CD14-positive monocyte (primary cell): ENCODE results near the gene VPS16. TPM values are rescaled to one million over a fixed set of nuclear protein-coding genes. Genes with fewer than 3 reads are reported as not detected.

Source experiments
- DNase-seq, 3 donors: peaks; one replicate each; pipeline ENCODE4 v3.0.0-alpha.2; 2011 to 2022
- H2AFZ ChIP-seq: 2 replicates; pipeline ENCODE4 v1.6.0; 2012; ENCODE audit warnings: mild to moderate bottlenecking, low read depth, low read length, inconsistent platforms; ENCODE audit not compliant: insufficient read depth, poor library complexity, severe bottlenecking
- H3K27ac ChIP-seq, 2 donors: 1 replicate in 1 of 2; 2 replicates in 1 of 2; pipeline ENCODE4 v1.5.1; 2012 to 2013; ENCODE audit warnings: low read length in 2 of 2, control low read depth in 1 of 2, inconsistent platforms in 1 of 2, low read depth in 1 of 2, mild to moderate bottlenecking in 1 of 2
- H3K27me3 ChIP-seq, 2 donors: one replicate each; pipeline versions ENCODE4 v1.6.0 to v1.6.1; 2011 to 2013; ENCODE audit warnings: low read length in 2 of 2; ENCODE audit not compliant: control insufficient read depth in 2 of 2, insufficient read depth in 2 of 2
- H3K36me3 ChIP-seq, 2 donors: replicated peaks in 1 of 2; 1 replicate in 1 of 2; 2 replicates in 1 of 2; pipeline versions ENCODE4 v1.5.1 to v1.6.1; 2012 to 2013; ENCODE audit warnings: low read length in 2 of 2, control low read depth in 1 of 2, inconsistent platforms in 1 of 2, mild to moderate bottlenecking in 1 of 2; ENCODE audit not compliant: insufficient read depth in 2 of 2, control insufficient read depth in 1 of 2
- H3K4me1 ChIP-seq, 2 donors: 1 replicate in 1 of 2; 2 replicates in 1 of 2; pipeline versions ENCODE4 v1.5.1 to v1.6.1; 2012 to 2013; ENCODE audit warnings: low read length in 2 of 2, control low read depth in 1 of 2, inconsistent platforms in 1 of 2, mild to moderate bottlenecking in 1 of 2, moderate library complexity in 1 of 2; ENCODE audit not compliant: insufficient read depth in 2 of 2, control insufficient read depth in 1 of 2
- H3K4me2 ChIP-seq: replicated peaks from 2 replicates; pipeline ENCODE3; 2012; ENCODE audit warnings: low read length, moderate library complexity, mild to moderate bottlenecking; ENCODE audit not compliant: poor library complexity, severe bottlenecking; ENCODE audit errors: extremely low read depth
- H3K4me3 ChIP-seq, 3 experiments: fragments of 200-600 bp in 1 of 3; sonication (generic) in 1 of 3; replicated peaks in 1 of 3; 1 replicate in 2 of 3; 2 replicates in 1 of 3; pipeline ENCODE4 v1.5.1; 2011 to 2013; ENCODE audit warnings: low read length in 3 of 3, mild to moderate bottlenecking in 3 of 3, control low read depth in 2 of 3, low read depth in 2 of 3, inconsistent platforms in 1 of 3, moderate library complexity in 1 of 3
- H3K79me2 ChIP-seq: 2 replicates; pipeline ENCODE4 v1.6.0; 2012; ENCODE audit warnings: mild to moderate bottlenecking, control low read depth, inconsistent platforms, low read length, moderate library complexity; ENCODE audit not compliant: insufficient read depth
- H3K9ac ChIP-seq: 2 replicates; pipeline ENCODE4 v1.6.0; 2017; ENCODE audit warnings: low read length, mild to moderate bottlenecking; ENCODE audit not compliant: insufficient read depth, poor library complexity, severe bottlenecking
- H3K9me3 ChIP-seq, 2 donors: replicated peaks in 1 of 2; 1 replicate in 1 of 2; 2 replicates in 1 of 2; pipeline versions ENCODE4 v1.5.1 to v1.6.1; 2012 to 2013; ENCODE audit warnings: low read length in 2 of 2, control low read depth in 1 of 2; ENCODE audit not compliant: control insufficient read depth in 1 of 2, insufficient read depth in 1 of 2
- H4K20me1 ChIP-seq: 2 replicates; pipeline ENCODE4 v1.6.0; 2012; ENCODE audit warnings: mild to moderate bottlenecking, low read length, control low read depth, moderate library complexity; ENCODE audit not compliant: insufficient read depth
- H3K27ac Mint-ChIP-seq, 7 donors: one replicate each; pipeline ENCODE4 v1.8.0; 2020; ENCODE audit warnings: mild to moderate bottlenecking in 7 of 7, mixed read lengths in 7 of 7, moderate library complexity in 6 of 7, inconsistent platforms in 2 of 7
- H3K27me3 Mint-ChIP-seq, 3 donors: one replicate each; pipeline ENCODE4 v1.8.0; 2021 to 2022; ENCODE audit warnings: low read depth in 3 of 3, mild to moderate bottlenecking in 3 of 3, mixed read lengths in 3 of 3, moderate library complexity in 3 of 3, inconsistent platforms in 1 of 3
- H3K36me3 Mint-ChIP-seq, 2 donors: one replicate each; pipeline ENCODE4 v1.8.0; 2020; ENCODE audit warnings: mixed read lengths in 2 of 2, inconsistent platforms in 1 of 2, mild to moderate bottlenecking in 1 of 2
- H3K4me1 Mint-ChIP-seq: one replicate; pipeline ENCODE4 v1.8.0; 2020; ENCODE audit warnings: mild to moderate bottlenecking, mixed read lengths
- H3K4me3 Mint-ChIP-seq, 2 donors: one replicate each; pipeline ENCODE4 v1.8.0; 2020; ENCODE audit warnings: mild to moderate bottlenecking in 2 of 2, mixed read lengths in 2 of 2, moderate library complexity in 1 of 2
- H3K9me3 Mint-ChIP-seq, 7 donors: one replicate each; pipeline ENCODE4 v1.8.0; 2020 to 2022; ENCODE audit warnings: mixed read lengths in 7 of 7, mild to moderate bottlenecking in 6 of 7, moderate library complexity in 6 of 7, inconsistent platforms in 2 of 7
- CTCF ChIP-seq: fragments of 200-600 bp; IDR thresholded peaks from one replicate; pipeline ENCODE4 v1.8.0; 2022; ENCODE audit warnings: antibody characterized with exemption, mild to moderate bottlenecking
- WGBS: methylation state at CpG from one replicate; pipeline ENCODE4 v1.1.5; 2013; ENCODE audit warnings: missing lambda C conversion rate; ENCODE audit not compliant: insufficient coverage; 5-methylcytosine and 5-hydroxymethylcytosine counted together
- intact Hi-C, 2 donors: fragments of 100-400 bp; cut with micrococcal nuclease; formaldehyde crosslinking; loops; one replicate each; pipeline versions ENCODE4 v1.15.0 to v1.15.1; 2023
- polyA plus RNA-seq, 3 donors: library from polyadenylated mRNA; depleted of rRNA in 1 of 3; unstranded in 2 of 3; stranded (reverse) in 1 of 3; fragments of 300-500 nt in 2 of 3; fragments of >200 nt in 1 of 3; fragmentation: Illumina TruSeq in 2 of 3; gene quantifications; 1 replicate in 2 of 3; 2 replicates in 1 of 3; pipeline ENCODE4 v1.2.3, GENCODE V29; 2012 to 2021

The VPS16 gene
- polyA plus RNA-seq, 3 donors = 33.3 to 87.0 (median 34.5) TPM

DNA sequence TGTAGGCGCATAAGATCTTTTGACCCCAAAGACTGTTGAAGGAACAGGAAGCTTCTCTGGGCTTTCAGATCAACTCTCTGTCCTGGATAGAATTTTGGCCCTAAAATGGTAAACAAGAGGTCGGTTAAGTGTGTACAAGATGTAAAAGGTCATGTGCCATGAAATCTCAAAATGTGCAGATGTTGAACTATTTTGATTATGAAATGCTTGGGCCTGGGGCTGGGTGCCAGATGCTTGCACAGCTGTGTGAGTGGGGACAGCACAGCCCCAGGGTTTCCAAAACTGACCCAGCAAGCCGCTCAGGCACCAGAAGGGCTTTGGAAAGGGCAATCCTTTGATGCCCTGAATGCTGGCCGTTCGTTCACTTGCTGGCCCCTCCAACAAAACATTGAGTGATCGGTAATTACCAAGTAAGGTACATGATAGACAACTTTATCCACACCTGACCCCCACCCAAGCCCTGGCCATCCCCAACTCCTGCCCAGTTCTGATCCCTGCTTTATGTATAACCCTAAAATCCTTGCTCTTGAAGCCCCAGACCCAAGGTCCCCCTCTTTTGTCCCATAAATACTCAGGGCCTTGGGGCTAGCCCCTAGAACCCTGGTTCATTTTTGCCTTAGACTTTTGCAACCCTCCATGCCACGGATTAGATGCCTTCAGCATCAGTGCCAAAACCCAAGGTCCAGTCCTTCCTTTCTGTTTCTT lies 22.5 kb upstream of the VPS16 start:
- no peak for TF ChIP-seq CTCF
- peaks cover 18 to 33% of the 10 kb centered on the region in 2 donors for H3K27me3 ChIP-seq

GRCh38 chr20:2820084-2820895 lies 20.3 kb upstream of the VPS16 start:
- Histone ChIP-seq H3K4me3 (no peak overlapping the region), H3K9me3 (no peaks in the 10 kb centered on the region), H3K4me2 (no peak overlapping the region), H3K4me1 (no peaks in the 10 kb centered on the region), H4K20me1 (no peaks in the 10 kb centered on the region), H3K27me3 (peaks cover 18 to 33% of the 10 kb centered on the region in 2 donors), H2AFZ (no peak overlapping the region), H3K36me3 (no peaks in the 10 kb centered on the region), H3K27ac (no peak overlapping the region), H3K9ac (no peak overlapping the region), H3K79me2 (no peaks in the 10 kb centered on the region)
- no peak for TF ChIP-seq CTCF
- Mint-ChIP-seq H3K4me1 (peaks cover 4% of the 10 kb centered on the region), H3K4me3 (peak overlapping the region in 1 of 2 donors; percentile 66), H3K36me3 (no peaks in the 10 kb centered on the region), H3K27ac (no peak overlapping the region), H3K27me3 (peaks cover 29 to 36% (median 34%) of the 10 kb centered on the region in 3 donors), H3K9me3 (peaks cover 0 to 4% (median 2%) of the 10 kb centered on the region in 7 donors)
- 69% methylated on average over 31 of the region's 32 CpGs for WGBS
- intact Hi-C loops = no loop called here
- DNase-seq = no peak

More for the DNA sequence above, 22.5 kb upstream of the VPS16 start:
- H3K9me3 ChIP-seq = no peaks in the 10 kb centered on the region
- no peak for DNase-seq
- H3K4me3 Mint-ChIP-seq = no peak overlapping the region
- H3K36me3 Mint-ChIP-seq = no peaks in the 10 kb centered on the region
- peaks cover 29 to 36% (median 34%) of the 10 kb centered on the region in 3 donors for H3K27me3 Mint-ChIP-seq
- H4K20me1 ChIP-seq = no peaks in the 10 kb centered on the region
- no peak overlapping the region for H2AFZ ChIP-seq
- no peak overlapping the region for H3K27ac Mint-ChIP-seq
- no peaks in the 10 kb centered on the region for H3K4me1 ChIP-seq
- H3K4me1 Mint-ChIP-seq = peaks cover 4% of the 10 kb centered on the region
- intact Hi-C loops = no loop called here
- no peak overlapping the region for H3K9ac ChIP-seq
- H3K4me3 ChIP-seq = no peak overlapping the region
- H3K27ac ChIP-seq = no peak overlapping the region
- H3K79me2 ChIP-seq = no peaks in the 10 kb centered on the region
- H3K4me2 ChIP-seq = no peak overlapping the region
- H3K36me3 ChIP-seq = no peaks in the 10 kb centered on the region
- peaks cover 0 to 6% (median 3%) of the 10 kb centered on the region in 7 donors for H3K9me3 Mint-ChIP-seq
- WGBS = 91% methylated on average over 6 of the region's 7 CpGs
